A549 (cell line): Measurements from ENCODE around the gene FOXP1. TPM values are rescaled to one million over a fixed set of nuclear protein-coding genes. Genes with fewer than 3 reads are reported as not detected.

Experiments used
- BHLHE40 ChIP-seq: IDR thresholded peaks from 2 replicates; pipeline ENCODE4 v1.6.1; 2012; ENCODE audit warnings: low read depth, low read length, inconsistent platforms
- CEBPB ChIP-seq, 2 experiments: fragments of >200 bp in 1 of 2; sonication (Bioruptor Twin) in 1 of 2; formaldehyde crosslinking in 1 of 2; IDR thresholded peaks; 2 replicates each; pipeline ENCODE4 v1.6.1; 2012 to 2016
- CHD4 ChIP-seq: fragments of 200-600 bp; sonication (generic); IDR thresholded peaks from 2 replicates; pipeline ENCODE4 v1.6.1; 2016; ENCODE audit warnings: antibody characterized with exemption, mild to moderate bottlenecking, borderline replicate concordance
- EHF ChIP-seq: fragments of 250-450 bp; sonication (Bioruptor Pico); IDR thresholded peaks from 2 replicates; pipeline ENCODE4 v1.5.0; 2020; ENCODE audit warnings: mild to moderate bottlenecking
- EHMT2 ChIP-seq: fragments of 200-600 bp; sonication (generic); IDR thresholded peaks from 2 replicates; pipeline ENCODE4 v1.6.1; 2016; ENCODE audit warnings: antibody characterized with exemption, low read depth, mild to moderate bottlenecking, moderate library complexity
- ESRRA ChIP-seq: fragments of 150-350 bp; IDR thresholded peaks from 2 replicates; pipeline ENCODE4 v1.6.1; 2014; ENCODE audit warnings: mild to moderate bottlenecking, low read length, borderline replicate concordance
- FOSB ChIP-seq: fragments of 250-450 bp; sonication (Bioruptor Pico); IDR thresholded peaks from 2 replicates; pipeline ENCODE4 v1.5.0; 2020; ENCODE audit warnings: mild to moderate bottlenecking, moderate library complexity
- FOSL2 ChIP-seq, 2 experiments: fragments of 450-650 bp in 1 of 2; fragments of >200 bp in 1 of 2; sonication (Bioruptor Twin) in 1 of 2; formaldehyde crosslinking; IDR thresholded peaks; 2 replicates each; pipeline versions ENCODE4 v1.5.0 to v1.6.1; 2016 to 2020; ENCODE audit warnings: mild to moderate bottlenecking in 1 of 2, moderate library complexity in 1 of 2
- GATA3 ChIP-seq: IDR thresholded peaks from 2 replicates; pipeline ENCODE4 v1.6.1; 2012; ENCODE audit warnings: borderline replicate concordance
- HDAC2 ChIP-seq: fragments of 200-600 bp; sonication (generic); IDR thresholded peaks from 2 replicates; pipeline ENCODE4 v1.6.1; 2016
- HEYL ChIP-seq: fragments of 250-450 bp; sonication (Bioruptor Pico); IDR thresholded peaks from 2 replicates; pipeline ENCODE4 v1.8.0; 2021; ENCODE audit warnings: mild to moderate bottlenecking, moderate library complexity
- JUN ChIP-seq, 2 experiments: fragments of >200 bp; sonication (Bioruptor Twin); formaldehyde crosslinking; IDR thresholded peaks; 2 replicates in 1 of 2; 3 replicates in 1 of 2; pipeline ENCODE4 v1.6.1; 2016 to 2017
- KDM1A ChIP-seq: fragments of 200-600 bp; sonication (generic); IDR thresholded peaks from 2 replicates; pipeline ENCODE4 v1.6.1; 2016; ENCODE audit warnings: low read depth, mild to moderate bottlenecking
- MYC ChIP-seq: IDR thresholded peaks from 2 replicates; pipeline ENCODE4 v1.6.1; 2012; ENCODE audit warnings: mild to moderate bottlenecking, inconsistent platforms, low read length, improper control_type of control experiment, borderline replicate concordance
- NPAS2 ChIP-seq: fragments of 250-450 bp; sonication (Bioruptor Pico); IDR thresholded peaks from 2 replicates; pipeline ENCODE4 v1.8.0; 2022; ENCODE audit warnings: mild to moderate bottlenecking, moderate library complexity, borderline replicate concordance
- NR3C1 ChIP-seq: fragments of >200 bp; sonication (Bioruptor Twin); formaldehyde crosslinking; IDR thresholded peaks from 3 replicates; pipeline ENCODE4 v1.6.1; 2017
- PBX3 ChIP-seq: IDR thresholded peaks from 2 replicates; pipeline ENCODE4 v1.6.1; 2012
- PHF8 ChIP-seq: fragments of 200-600 bp; sonication (generic); IDR thresholded peaks from 2 replicates; pipeline ENCODE4 v1.6.1; 2016; ENCODE audit warnings: low read depth, mild to moderate bottlenecking, antibody characterized with exemption, moderate library complexity, borderline replicate concordance
- POLR2A ChIP-seq: IDR thresholded peaks from 2 replicates; pipeline ENCODE4 v1.6.1; 2012; ENCODE audit warnings: mild to moderate bottlenecking, low read length
- POLR2AphosphoS2 ChIP-seq: conservative IDR thresholded peaks from 2 replicates; pipeline ENCODE4 v1.6.1; 2012; ENCODE audit warnings: low read length, improper control_type of control experiment, inconsistent platforms
- RARB ChIP-seq: fragments of 250-450 bp; sonication (Bioruptor Pico); IDR thresholded peaks from 2 replicates; pipeline ENCODE4 v1.8.0; 2021; ENCODE audit warnings: mild to moderate bottlenecking, moderate library complexity
- RNF2 ChIP-seq: fragments of 200-600 bp; sonication (generic); IDR thresholded peaks from 2 replicates; pipeline ENCODE4 v1.6.1; 2016; ENCODE audit warnings: low read depth, mild to moderate bottlenecking, antibody characterized with exemption, moderate library complexity, borderline replicate concordance
- TP53 ChIP-seq: fragments of 250-450 bp; sonication (Bioruptor Pico); IDR thresholded peaks from 2 replicates; pipeline ENCODE4 v1.5.0; 2021; ENCODE audit warnings: mild to moderate bottlenecking, moderate library complexity
- ZC3H11A ChIP-seq: fragments of 450-650 bp; IDR thresholded peaks from 2 replicates; pipeline ENCODE4 v1.6.1; 2014; ENCODE audit warnings: antibody characterized with exemption, mild to moderate bottlenecking
- polyA plus RNA-seq, 4 experiments: library from polyadenylated mRNA; depleted of rRNA in 3 of 4; stranded (reverse); fragments of >200 nt; fragmentation: RNase III in 1 of 4; extraction: RNeasy Plus Mini Kit Qiagen cat#74134 plus additional on column Dnase treatment in 1 of 4; gene quantifications; 2 replicates in 3 of 4; 3 replicates in 1 of 4; pipeline ENCODE4 v1.2.3, GENCODE V29; 2011 to 2017
- TF ChIP-seq, protein P1 (sequence below): fragments of 200-600 bp; sonication (generic); IDR thresholded peaks from 2 replicates; pipeline ENCODE4 v1.6.1; 2016; ENCODE audit warnings: antibody characterized with exemption, mild to moderate bottlenecking, moderate library complexity

Gene FOXP1
- polyA plus RNA-seq, 2 of the 4 experiments (the other 2 are of a cell fraction) = 12.8 to 13.9 TPM

GRCh38 chr3:71111784-71112440 is 471.6 kb downstream of the FOXP1 start (continued):
- peak; percentile 69 for TF ChIP-seq FOSL2 (IDR thresholded peaks at IDR 0.05)
- TF ChIP-seq FOSL2 (CRISPR knock-in tag; IDR thresholded peaks at IDR 0.05) = peak; percentile 84
- no peak for TF ChIP-seq NR3C1
- TF ChIP-seq PHF8 = no peak
- TF ChIP-seq, protein P1, sequence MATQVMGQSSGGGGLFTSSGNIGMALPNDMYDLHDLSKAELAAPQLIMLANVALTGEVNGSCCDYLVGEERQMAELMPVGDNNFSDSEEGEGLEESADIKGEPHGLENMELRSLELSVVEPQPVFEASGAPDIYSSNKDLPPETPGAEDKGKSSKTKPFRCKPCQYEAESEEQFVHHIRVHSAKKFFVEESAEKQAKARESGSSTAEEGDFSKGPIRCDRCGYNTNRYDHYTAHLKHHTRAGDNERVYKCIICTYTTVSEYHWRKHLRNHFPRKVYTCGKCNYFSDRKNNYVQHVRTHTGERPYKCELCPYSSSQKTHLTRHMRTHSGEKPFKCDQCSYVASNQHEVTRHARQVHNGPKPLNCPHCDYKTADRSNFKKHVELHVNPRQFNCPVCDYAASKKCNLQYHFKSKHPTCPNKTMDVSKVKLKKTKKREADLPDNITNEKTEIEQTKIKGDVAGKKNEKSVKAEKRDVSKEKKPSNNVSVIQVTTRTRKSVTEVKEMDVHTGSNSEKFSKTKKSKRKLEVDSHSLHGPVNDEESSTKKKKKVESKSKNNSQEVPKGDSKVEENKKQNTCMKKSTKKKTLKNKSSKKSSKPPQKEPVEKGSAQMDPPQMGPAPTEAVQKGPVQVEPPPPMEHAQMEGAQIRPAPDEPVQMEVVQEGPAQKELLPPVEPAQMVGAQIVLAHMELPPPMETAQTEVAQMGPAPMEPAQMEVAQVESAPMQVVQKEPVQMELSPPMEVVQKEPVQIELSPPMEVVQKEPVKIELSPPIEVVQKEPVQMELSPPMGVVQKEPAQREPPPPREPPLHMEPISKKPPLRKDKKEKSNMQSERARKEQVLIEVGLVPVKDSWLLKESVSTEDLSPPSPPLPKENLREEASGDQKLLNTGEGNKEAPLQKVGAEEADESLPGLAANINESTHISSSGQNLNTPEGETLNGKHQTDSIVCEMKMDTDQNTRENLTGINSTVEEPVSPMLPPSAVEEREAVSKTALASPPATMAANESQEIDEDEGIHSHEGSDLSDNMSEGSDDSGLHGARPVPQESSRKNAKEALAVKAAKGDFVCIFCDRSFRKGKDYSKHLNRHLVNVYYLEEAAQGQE = no peak
- no peak for TF ChIP-seq RARB (CRISPR knock-in tag)
- no peak for TF ChIP-seq NPAS2 (CRISPR knock-in tag)
- no peak for TF ChIP-seq FOSB (CRISPR knock-in tag)
- no peak for TF ChIP-seq CHD4
- peak; percentile 26 to 28; a peak in 1 of 5 replicates for TF ChIP-seq JUN (IDR thresholded peaks at IDR 0.05)
- no peak for TF ChIP-seq RNF2
- TF ChIP-seq MYC = no peak
- no peak for TF ChIP-seq ZC3H11A
- no peak for TF ChIP-seq POLR2AphosphoS2
- no peak for TF ChIP-seq BHLHE40
- no peak for TF ChIP-seq KDM1A
- TF ChIP-seq TP53 (CRISPR knock-in tag) = no peak
- no peak for TF ChIP-seq HDAC2
- TF ChIP-seq EHF (CRISPR knock-in tag) = no peak
- TF ChIP-seq POLR2A = no peak
- TF ChIP-seq PBX3 = no peak
- TF ChIP-seq GATA3 = peak; percentile 8; the same call in 1 of the 2 replicates
- no peak for TF ChIP-seq ESRRA
- TF ChIP-seq CEBPB (IDR thresholded peaks at IDR 0.05) = peak; percentile 74 to 80
- no peak for TF ChIP-seq HEYL (CRISPR knock-in tag)
- TF ChIP-seq EHMT2 = no peak
- TF ChIP-seq, all 56 proteins: peak for 7
